ENCODE data around the gene ERFE. TPM values are rescaled to one million over a fixed set of nuclear protein-coding genes. Genes with fewer than 3 reads are reported as not detected.
A peak's percentile ranks its signal among the peaks of the same experiment; 100 is the strongest.

ERFE gene
- total and polyA plus RNA-seq, 2 of the 13 experiments (the other 11 are each of a cell fraction or from before 2014, with no cell fraction given), result 0.09 TPM; not detected in 1

DNA sequence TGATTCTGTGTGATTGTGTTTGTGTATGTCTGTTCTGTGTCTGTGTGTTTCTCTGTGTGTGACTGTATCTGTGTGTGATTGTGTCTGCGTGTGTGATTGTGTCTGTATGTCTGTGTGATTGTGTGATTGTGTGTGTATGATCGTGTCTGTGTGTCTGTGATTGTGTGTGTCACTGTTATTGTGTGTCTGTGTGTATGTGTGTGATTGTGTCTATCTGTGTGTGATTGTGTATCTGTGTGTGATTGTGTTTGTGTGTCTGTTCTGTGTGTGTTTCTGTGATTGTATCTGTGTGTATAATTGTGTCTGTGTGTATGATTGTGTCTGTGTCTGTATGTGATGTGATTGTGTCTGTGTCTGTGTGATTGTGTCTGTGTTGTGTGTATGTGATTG, 32.0 kb upstream of the ERFE start (continued):
- TF ChIP-seq, protein P1, sequence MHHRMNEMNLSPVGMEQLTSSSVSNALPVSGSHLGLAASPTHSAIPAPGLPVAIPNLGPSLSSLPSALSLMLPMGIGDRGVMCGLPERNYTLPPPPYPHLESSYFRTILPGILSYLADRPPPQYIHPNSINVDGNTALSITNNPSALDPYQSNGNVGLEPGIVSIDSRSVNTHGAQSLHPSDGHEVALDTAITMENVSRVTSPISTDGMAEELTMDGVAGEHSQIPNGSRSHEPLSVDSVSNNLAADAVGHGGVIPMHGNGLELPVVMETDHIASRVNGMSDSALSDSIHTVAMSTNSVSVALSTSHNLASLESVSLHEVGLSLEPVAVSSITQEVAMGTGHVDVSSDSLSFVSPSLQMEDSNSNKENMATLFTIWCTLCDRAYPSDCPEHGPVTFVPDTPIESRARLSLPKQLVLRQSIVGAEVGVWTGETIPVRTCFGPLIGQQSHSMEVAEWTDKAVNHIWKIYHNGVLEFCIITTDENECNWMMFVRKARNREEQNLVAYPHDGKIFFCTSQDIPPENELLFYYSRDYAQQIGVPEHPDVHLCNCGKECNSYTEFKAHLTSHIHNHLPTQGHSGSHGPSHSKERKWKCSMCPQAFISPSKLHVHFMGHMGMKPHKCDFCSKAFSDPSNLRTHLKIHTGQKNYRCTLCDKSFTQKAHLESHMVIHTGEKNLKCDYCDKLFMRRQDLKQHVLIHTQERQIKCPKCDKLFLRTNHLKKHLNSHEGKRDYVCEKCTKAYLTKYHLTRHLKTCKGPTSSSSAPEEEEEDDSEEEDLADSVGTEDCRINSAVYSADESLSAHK (CRISPR knock-in tag; IDR thresholded peaks at IDR 0.05; ENCODE audit: borderline replicate concordance), result no peak
- TF ChIP-seq ZNF546 (CRISPR knock-in tag; conservative IDR thresholded peaks at IDR 0.05), result no peak
- TF ChIP-seq, protein P2, sequence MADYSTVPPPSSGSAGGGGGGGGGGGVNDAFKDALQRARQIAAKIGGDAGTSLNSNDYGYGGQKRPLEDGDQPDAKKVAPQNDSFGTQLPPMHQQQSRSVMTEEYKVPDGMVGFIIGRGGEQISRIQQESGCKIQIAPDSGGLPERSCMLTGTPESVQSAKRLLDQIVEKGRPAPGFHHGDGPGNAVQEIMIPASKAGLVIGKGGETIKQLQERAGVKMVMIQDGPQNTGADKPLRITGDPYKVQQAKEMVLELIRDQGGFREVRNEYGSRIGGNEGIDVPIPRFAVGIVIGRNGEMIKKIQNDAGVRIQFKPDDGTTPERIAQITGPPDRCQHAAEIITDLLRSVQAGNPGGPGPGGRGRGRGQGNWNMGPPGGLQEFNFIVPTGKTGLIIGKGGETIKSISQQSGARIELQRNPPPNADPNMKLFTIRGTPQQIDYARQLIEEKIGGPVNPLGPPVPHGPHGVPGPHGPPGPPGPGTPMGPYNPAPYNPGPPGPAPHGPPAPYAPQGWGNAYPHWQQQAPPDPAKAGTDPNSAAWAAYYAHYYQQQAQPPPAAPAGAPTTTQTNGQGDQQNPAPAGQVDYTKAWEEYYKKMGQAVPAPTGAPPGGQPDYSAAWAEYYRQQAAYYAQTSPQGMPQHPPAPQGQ (CRISPR knock-in tag; IDR thresholded peaks at IDR 0.05; ENCODE audit: borderline replicate concordance), result 0 out of 2 replicates have a peak, but pooled peaks have one; percentile 21
- TF ChIP-seq NBN (conservative IDR thresholded peaks at IDR 0.05), result 0 out of 2 replicates have a peak, but pooled peaks have one; percentile 14
- TF ChIP-seq CREB1 (IDR thresholded peaks at IDR 0.05), result peak; percentile 15; the same call in 1 of the 2 replicates
- TF ChIP-seq CREB1 (CRISPR knock-in tag; IDR thresholded peaks at IDR 0.05), result no peak
- TF ChIP-seq LCORL (IDR thresholded peaks at IDR 0.05), result peak; percentile 5; the same call in 1 of the 2 replicates
- TF ChIP-seq LCORL (CRISPR knock-in tag; IDR thresholded peaks at IDR 0.05), result no peak
- TF ChIP-seq, protein P3, sequence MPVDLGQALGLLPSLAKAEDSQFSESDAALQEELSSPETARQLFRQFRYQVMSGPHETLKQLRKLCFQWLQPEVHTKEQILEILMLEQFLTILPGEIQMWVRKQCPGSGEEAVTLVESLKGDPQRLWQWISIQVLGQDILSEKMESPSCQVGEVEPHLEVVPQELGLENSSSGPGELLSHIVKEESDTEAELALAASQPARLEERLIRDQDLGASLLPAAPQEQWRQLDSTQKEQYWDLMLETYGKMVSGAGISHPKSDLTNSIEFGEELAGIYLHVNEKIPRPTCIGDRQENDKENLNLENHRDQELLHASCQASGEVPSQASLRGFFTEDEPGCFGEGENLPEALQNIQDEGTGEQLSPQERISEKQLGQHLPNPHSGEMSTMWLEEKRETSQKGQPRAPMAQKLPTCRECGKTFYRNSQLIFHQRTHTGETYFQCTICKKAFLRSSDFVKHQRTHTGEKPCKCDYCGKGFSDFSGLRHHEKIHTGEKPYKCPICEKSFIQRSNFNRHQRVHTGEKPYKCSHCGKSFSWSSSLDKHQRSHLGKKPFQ (CRISPR knock-in tag; IDR thresholded peaks at IDR 0.05; ENCODE audit: insufficient replicate concordance), result no peak
- TF ChIP-seq, protein P4, sequence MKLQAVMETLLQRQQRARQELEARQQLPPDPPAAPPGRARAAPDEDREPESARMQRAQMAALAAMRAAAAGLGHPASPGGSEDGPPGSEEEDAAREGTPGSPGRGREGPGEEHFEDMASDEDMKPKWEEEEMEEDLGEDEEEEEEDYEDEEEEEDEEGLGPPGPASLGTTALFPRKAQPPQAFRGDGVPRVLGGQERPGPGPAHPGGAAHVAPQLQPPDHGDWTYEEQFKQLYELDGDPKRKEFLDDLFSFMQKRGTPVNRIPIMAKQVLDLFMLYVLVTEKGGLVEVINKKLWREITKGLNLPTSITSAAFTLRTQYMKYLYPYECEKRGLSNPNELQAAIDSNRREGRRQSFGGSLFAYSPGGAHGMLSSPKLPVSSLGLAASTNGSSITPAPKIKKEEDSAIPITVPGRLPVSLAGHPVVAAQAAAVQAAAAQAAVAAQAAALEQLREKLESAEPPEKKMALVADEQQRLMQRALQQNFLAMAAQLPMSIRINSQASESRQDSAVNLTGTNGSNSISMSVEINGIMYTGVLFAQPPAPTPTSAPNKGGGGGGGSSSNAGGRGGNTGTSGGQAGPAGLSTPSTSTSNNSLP (IDR thresholded peaks at IDR 0.05; ENCODE audit: low read depth, low read length), result no peak
- no peak for TF ChIP-seq SETDB1 (CRISPR knock-in tag; IDR thresholded peaks at IDR 0.05; ENCODE audit: borderline replicate concordance)
- no peak for TF ChIP-seq IKZF1 (IDR thresholded peaks at IDR 0.05)
- TF ChIP-seq, protein P5, sequence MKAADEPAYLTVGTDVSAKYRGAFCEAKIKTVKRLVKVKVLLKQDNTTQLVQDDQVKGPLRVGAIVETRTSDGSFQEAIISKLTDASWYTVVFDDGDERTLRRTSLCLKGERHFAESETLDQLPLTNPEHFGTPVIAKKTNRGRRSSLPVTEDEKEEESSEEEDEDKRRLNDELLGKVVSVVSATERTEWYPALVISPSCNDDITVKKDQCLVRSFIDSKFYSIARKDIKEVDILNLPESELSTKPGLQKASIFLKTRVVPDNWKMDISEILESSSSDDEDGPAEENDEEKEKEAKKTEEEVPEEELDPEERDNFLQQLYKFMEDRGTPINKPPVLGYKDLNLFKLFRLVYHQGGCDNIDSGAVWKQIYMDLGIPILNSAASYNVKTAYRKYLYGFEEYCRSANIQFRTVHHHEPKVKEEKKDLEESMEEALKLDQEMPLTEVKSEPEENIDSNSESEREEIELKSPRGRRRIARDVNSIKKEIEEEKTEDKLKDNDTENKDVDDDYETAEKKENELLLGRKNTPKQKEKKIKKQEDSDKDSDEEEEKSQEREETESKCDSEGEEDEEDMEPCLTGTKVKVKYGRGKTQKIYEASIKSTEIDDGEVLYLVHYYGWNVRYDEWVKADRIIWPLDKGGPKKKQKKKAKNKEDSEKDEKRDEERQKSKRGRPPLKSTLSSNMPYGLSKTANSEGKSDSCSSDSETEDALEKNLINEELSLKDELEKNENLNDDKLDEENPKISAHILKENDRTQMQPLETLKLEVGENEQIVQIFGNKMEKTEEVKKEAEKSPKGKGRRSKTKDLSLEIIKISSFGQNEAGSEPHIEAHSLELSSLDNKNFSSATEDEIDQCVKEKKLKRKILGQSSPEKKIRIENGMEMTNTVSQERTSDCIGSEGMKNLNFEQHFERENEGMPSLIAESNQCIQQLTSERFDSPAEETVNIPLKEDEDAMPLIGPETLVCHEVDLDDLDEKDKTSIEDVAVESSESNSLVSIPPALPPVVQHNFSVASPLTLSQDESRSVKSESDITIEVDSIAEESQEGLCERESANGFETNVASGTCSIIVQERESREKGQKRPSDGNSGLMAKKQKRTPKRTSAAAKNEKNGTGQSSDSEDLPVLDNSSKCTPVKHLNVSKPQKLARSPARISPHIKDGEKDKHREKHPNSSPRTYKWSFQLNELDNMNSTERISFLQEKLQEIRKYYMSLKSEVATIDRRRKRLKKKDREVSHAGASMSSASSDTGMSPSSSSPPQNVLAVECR (CRISPR knock-in tag; IDR thresholded peaks at IDR 0.05; ENCODE audit: borderline replicate concordance), result 0 out of 2 replicates have a peak, but pooled peaks have one; percentile 21
- peak; percentile 76; the same call in 1 of the 2 replicates for TF ChIP-seq MTF2 (CRISPR knock-in tag; IDR thresholded peaks at IDR 0.05; ENCODE audit: borderline replicate concordance)
- no peak for TF ChIP-seq ZNF7 (CRISPR knock-in tag; IDR thresholded peaks at IDR 0.05)
- no peak for TF ChIP-seq TCF7 (IDR thresholded peaks at IDR 0.05; ENCODE audit: low read depth)

All from HepG2 (cell line).